Glomerular visceral epithelial cell (primary cell): ENCODE data around the gene ARHGAP23.
A peak's percentile ranks its signal among the peaks of the same experiment; 100 is the strongest.

Experiments
- DNase-seq: peaks from one replicate; pipeline ENCODE4 v3.0.0-alpha.2; 2016; ENCODE audit errors: extremely low spot score

ARHGAP23 gene

GRCh38 chr17:38441429-38442061 lies 13.3 kb downstream of the ARHGAP23 start:
- no peak for DNase-seq

- DNase-seq: no peak
Observed at GRCh38 chr17:38442548-38442947, 14.3 kb downstream of the ARHGAP23 start.

- DNase-seq: no peak
Observed at GRCh38 chr17:38443356-38444031, 15.2 kb downstream of the ARHGAP23 start.

- DNase-seq: peak; percentile 76
Observed at GRCh38 chr17:38444151-38444550, 15.9 kb downstream of the ARHGAP23 start.

GRCh38 chr17:38447502-38448085 lies 19.3 kb downstream of the ARHGAP23 start:
- DNase-seq: no peak

- no peak for DNase-seq
Observed at GRCh38 chr17:38448208-38448771, 20.0 kb downstream of the ARHGAP23 start.

- DNase-seq: peak; percentile 84
Observed at GRCh38 chr17:38449364-38449763, 21.1 kb downstream of the ARHGAP23 start.

- no peak for DNase-seq
Observed at GRCh38 chr17:38450557-38451029, 22.3 kb downstream of the ARHGAP23 start.

- peak; percentile 91 for DNase-seq
Observed at GRCh38 chr17:38451030-38451839, 23.0 kb downstream of the ARHGAP23 start.

GRCh38 chr17:38451840-38452529 lies 23.7 kb downstream of the ARHGAP23 start:
- DNase-seq: peak; percentile 89

- no peak for DNase-seq
Observed at GRCh38 chr17:38452719-38453118, 24.5 kb downstream of the ARHGAP23 start.

GRCh38 chr17:38453951-38454421 lies 25.7 kb downstream of the ARHGAP23 start:
- peak; percentile 90 for DNase-seq

GRCh38 chr17:38454532-38454931 lies 26.3 kb downstream of the ARHGAP23 start:
- DNase-seq: peak; percentile 87

GRCh38 chr17:38455288-38455915 lies 27.1 kb downstream of the ARHGAP23 start:
- peak; percentile 47 for DNase-seq

GRCh38 chr17:38456031-38456815 lies 28.0 kb downstream of the ARHGAP23 start:
- DNase-seq: no peak

- no peak for DNase-seq
Observed at GRCh38 chr17:38457577-38458371, 29.5 kb downstream of the ARHGAP23 start.

GRCh38 chr17:38458521-38458920 lies 30.3 kb downstream of the ARHGAP23 start:
- no peak for DNase-seq

GRCh38 chr17:38459567-38459966 lies 31.3 kb downstream of the ARHGAP23 start:
- DNase-seq: no peak
